IPS DF 6.9 (cell line): ENCODE results near the gene CR1.

ENCODE experiments used
- DNase-seq: peaks from one replicate; pipeline ENCODE4 v3.0.0-alpha.2; 2013; ENCODE audit warnings: low read depth, low spot score
- H3K27ac ChIP-seq: one replicate; pipeline ENCODE4 v1.5.1; 2013; ENCODE audit warnings: low read length, control low read depth
- H3K27me3 ChIP-seq: 2 replicates; pipeline ENCODE4 v1.6.1; 2013; ENCODE audit warnings: mild to moderate bottlenecking, low read length; ENCODE audit not compliant: control insufficient read depth, insufficient read depth
- H3K36me3 ChIP-seq: 2 replicates; pipeline ENCODE4 v1.6.1; 2013; ENCODE audit warnings: low read length; ENCODE audit not compliant: control insufficient read depth, insufficient read depth
- H3K4me1 ChIP-seq: 2 replicates; pipeline ENCODE4 v1.6.1; 2013; ENCODE audit warnings: low read length; ENCODE audit not compliant: control insufficient read depth, insufficient read depth
- H3K4me3 ChIP-seq: 2 replicates; pipeline ENCODE4 v1.5.1; 2013; ENCODE audit warnings: mild to moderate bottlenecking, low read length
- H3K9me3 ChIP-seq: 2 replicates; pipeline ENCODE4 v1.6.1; 2013; ENCODE audit warnings: low read length, inconsistent platforms; ENCODE audit not compliant: control insufficient read depth, insufficient read depth
- WGBS: extraction: QIAGEN DNeasy Blood & Tissue Kit; methylation state at CpG from one replicate; pipeline ENCODE4 v1.1.7; 2013; ENCODE audit warnings: mixed read lengths, missing lambda C conversion rate; ENCODE audit not compliant: insufficient read length, insufficient coverage; 5-methylcytosine and 5-hydroxymethylcytosine counted together

CR1 gene

GRCh38 chr1:207644166-207644851, 148.4 kb downstream of the CR1 start:
- no CpG with 5 or more reads among the region's 9 CpGs for WGBS
- H3K4me1 ChIP-seq = peaks cover 4% of the 10 kb centered on the region
- no peak overlapping the region for H3K27ac ChIP-seq
- H3K4me3 ChIP-seq = no peak overlapping the region
- DNase-seq = no peak
- H3K36me3 ChIP-seq = no peaks in the 10 kb centered on the region
- no peaks in the 10 kb centered on the region for H3K9me3 ChIP-seq
- H3K27me3 ChIP-seq = no peaks in the 10 kb centered on the region

DNA sequence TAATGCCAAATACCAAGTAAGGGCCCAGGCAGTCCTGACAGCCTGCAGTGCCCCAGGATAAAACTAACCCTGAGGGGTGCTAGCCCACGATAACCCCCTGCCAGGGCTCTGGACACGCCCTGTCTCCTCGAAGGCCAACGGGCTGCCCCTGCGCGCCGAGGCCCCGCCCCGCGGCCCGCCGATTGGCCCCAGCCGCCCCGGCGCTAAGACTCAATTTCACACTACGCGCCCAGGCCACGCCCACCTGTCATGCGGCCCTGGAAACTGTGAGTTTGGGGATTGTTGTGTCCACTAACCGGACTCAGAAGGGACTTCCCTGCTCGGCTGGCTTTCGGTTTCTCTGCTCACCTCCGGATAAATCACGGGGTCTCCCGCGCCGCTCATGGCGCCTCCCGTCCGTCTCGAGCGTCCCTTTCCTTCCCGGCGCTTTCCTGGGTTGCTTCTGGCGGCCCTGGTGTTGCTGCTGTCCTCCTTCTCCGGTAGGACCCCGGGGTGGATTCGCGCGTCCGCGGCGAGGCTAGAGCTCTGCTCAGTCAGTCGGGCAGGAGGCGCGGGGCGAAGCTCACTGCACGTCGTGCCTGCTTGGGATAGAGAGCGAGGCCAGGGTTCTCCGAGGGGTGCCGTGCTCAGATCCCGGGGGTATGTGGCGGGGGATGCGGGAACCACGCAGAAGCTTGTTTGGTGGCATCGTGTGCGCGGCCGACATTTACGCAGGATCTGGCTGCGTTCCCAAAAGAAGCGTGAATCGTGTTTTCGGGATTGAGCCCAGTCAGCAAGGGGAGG, 149.1 kb downstream of the CR1 start, which contains the start of gene CR1L:
Gene CR1L, plus strand, starts transcription at position 282 of the 783 bp plus-strand sequence. Its CDS starts 101 bp downstream, at position 383.
- Histone ChIP-seq H3K36me3 (no peaks in the 10 kb centered on the region), H3K9me3 (no peaks in the 10 kb centered on the region), H3K4me1 (peaks cover 4% of the 10 kb centered on the region), H3K4me3 (peak within 1 kb of the TSS; percentile 70; the same call in 1 of the 2 replicates), H3K27me3 (no peaks in the 10 kb centered on the region), H3K27ac (no peak within 1 kb of the TSS)
- peak; percentile 41 for DNase-seq
- no CpG with 5 or more reads among the region's 65 CpGs for WGBS

- no peaks in the 10 kb centered on the region for H3K36me3 ChIP-seq
- peak overlapping the region; percentile 70; the same call in 1 of the 2 replicates for H3K4me3 ChIP-seq
- no peak overlapping the region for H3K27ac ChIP-seq
- no CpG with 5 or more reads among the region's 17 CpGs for WGBS
- H3K27me3 ChIP-seq = no peaks in the 10 kb centered on the region
- no peak for DNase-seq
- no peaks in the 10 kb centered on the region for H3K9me3 ChIP-seq
- peaks cover 4% of the 10 kb centered on the region for H3K4me1 ChIP-seq
Measured at GRCh38 chr1:207645635-207646081, 149.7 kb downstream of the CR1 start.

DNA sequence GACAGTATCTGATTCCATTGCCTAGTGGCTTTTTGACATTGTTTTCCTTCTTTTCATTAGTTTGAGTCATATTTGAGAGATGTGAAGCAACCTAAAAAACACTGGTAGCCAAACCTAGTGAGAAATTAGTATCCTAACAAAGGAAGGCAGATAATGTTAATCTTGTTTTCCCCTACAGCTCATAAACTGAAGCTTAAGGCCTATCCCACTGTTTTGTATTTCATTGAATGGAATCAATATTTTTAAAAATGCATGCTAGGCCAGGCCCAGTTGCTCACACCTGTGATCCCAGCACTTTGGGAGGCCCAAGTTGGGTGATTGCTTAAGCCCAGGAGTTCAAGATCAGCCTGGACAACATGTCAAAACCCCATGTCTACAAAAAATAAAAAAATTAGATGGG, 150.2 kb downstream of the CR1 start:
- Histone ChIP-seq H3K27me3 (no peaks in the 10 kb centered on the region), H3K9me3 (no peaks in the 10 kb centered on the region), H3K4me1 (peaks cover 4% of the 10 kb centered on the region), H3K4me3 (peak overlapping the region; percentile 70; the same call in 1 of the 2 replicates), H3K27ac (no peak overlapping the region), H3K36me3 (no peaks in the 10 kb centered on the region)
- DNase-seq = no peak

DNA sequence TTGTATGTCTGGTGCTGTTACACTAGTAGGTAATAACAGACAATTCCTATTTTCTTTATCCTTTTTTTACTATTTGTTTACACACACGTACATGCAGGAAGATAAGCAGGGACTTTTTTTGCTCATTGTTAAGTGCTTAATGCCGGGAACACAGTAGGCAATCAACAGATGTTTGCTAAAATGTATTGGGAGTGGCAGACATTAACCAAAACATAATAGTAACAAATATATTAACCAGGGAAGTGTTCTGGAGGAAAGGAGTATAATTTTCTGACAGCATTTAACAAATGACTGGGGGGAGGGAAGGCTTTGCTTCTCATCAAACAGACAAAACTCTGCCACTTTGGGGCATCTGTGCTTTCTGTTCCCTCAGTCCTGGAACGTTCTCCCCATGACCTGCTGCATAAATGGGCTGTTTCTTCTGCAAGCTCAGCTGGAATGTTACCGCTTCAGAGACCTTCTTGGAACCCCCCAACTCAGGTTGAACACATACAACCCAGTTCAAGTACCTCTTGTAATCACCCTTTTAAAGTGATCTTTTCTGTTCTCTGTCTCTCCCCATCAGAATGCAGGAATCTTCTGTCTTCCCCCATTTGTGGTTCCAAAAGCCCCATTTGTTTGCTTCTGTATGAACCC, 151.1 kb downstream of the CR1 start:
- Histone ChIP-seq H3K9me3 (no peaks in the 10 kb centered on the region), H3K36me3 (no peaks in the 10 kb centered on the region), H3K27ac (no peak overlapping the region), H3K27me3 (no peaks in the 10 kb centered on the region), H3K4me1 (peaks cover 4% of the 10 kb centered on the region), H3K4me3 (no peak overlapping the region)
- WGBS = no CpG with 5 or more reads among the region's 4 CpGs
- DNase-seq = no peak

DNA sequence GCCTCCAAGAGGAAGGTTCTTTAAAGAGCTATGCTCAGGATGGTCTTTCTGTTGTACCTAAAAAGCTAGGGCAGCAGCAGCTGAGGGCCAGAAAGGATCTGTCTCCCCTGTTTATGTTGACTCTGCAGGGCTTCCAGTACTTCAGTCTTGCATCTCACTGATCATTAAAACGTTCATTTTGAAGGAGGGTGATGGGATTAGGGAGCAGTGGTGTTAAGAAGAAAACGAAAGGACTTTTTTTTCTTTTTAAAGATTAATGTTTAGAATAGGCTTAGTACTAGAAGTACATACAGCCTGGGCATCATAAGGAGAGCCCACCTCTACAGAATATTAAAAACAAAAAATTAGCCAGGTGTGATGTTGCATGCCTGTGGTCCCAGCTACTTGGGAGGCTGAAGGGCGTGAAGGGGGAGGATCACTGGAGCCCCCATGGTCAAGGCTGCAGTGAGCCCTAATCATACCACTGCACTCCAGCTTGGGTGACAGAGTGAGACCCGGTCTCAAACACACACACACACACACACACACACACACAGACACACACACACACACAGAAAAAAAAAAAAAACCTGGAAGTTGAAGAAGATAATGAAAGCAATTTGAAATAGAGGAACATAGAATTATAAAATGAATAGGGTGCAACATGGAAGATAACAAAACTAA, 151.8 kb downstream of the CR1 start:
- no peak overlapping the region for H3K27ac ChIP-seq
- H3K36me3 ChIP-seq = no peaks in the 10 kb centered on the region
- WGBS = no CpG with 5 or more reads among the region's 4 CpGs
- H3K9me3 ChIP-seq = no peaks in the 10 kb centered on the region
- H3K4me1 ChIP-seq = peaks cover 4% of the 10 kb centered on the region
- H3K27me3 ChIP-seq = no peaks in the 10 kb centered on the region
- H3K4me3 ChIP-seq = no peak overlapping the region
- no peak for DNase-seq

DNA sequence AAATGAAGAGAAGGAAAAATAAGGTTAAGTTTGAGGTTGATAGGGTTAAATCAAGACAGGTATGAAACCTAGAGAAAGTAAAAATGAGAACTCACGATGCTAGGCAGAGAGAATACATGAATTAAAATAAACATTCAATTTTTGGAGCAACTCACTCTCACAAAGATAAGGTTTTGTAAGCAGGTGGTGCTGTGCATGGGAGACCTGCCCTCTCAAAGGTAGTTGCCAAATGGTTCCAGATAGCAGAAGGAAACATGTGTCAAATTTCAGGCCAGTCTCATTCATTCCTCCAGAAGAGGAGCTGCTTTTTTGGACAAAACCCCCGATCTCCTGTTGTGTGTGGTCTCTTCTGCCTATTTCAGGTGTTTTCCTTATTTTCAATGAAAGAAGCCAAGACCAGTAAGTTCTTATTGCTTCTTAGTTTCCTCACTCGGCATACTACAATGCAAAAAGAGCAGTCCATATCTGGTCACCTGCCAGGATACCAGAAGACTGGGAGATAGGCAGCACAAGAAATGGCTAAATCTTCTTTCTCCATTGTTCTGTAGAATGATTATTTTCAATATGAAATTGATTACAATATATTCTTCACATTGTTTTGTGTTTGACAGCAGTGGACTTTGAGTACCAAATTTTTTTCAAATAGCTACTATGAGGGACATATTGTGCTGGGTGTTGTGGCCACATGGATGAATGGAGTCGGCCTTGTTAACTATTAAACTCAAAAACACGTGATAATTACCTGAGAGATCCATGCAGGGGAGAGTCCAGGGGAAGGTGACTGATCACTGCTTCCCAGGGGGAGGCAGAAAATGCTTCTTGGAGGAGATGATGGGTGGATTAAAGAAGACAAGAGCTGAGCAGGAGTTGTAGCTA, 152.6 kb downstream of the CR1 start:
- no peaks in the 10 kb centered on the region for H3K27me3 ChIP-seq
- H3K4me1 ChIP-seq = peaks cover 4% of the 10 kb centered on the region
- no peaks in the 10 kb centered on the region for H3K36me3 ChIP-seq
- H3K9me3 ChIP-seq = no peaks in the 10 kb centered on the region
- no peak overlapping the region for H3K27ac ChIP-seq
- no peak overlapping the region for H3K4me3 ChIP-seq
- DNase-seq = no peak
- no CpG with 5 or more reads among the region's 5 CpGs for WGBS

DNA sequence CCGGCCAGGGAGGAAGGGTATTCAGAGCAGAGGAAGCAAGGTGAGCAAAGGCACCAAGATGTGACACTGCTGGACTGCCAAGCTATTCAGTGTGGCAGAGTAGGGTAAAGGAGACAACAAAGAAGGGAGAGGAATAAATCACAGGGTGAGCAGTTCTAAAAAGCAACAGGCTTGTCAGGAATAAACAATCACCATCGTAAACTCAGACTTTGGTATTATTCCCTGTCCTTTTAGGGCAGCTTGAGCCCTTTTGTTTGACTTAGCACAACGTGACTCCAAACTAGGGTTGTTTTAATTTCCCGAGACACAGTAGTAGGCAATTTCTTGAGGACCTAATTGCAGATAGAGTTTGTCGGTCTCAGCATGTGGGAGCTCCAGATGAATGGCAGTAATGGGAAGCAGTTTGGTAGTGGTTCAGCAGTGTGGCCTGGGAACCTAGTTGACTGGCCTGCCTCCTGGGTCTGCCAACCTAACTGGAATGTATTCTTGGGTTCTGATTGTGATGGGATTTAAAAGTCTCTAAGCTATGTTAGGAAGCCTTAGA, 153.3 kb downstream of the CR1 start:
- Histone ChIP-seq H3K27ac (no peak overlapping the region), H3K4me1 (peaks cover 4% of the 10 kb centered on the region), H3K27me3 (no peaks in the 10 kb centered on the region), H3K9me3 (no peaks in the 10 kb centered on the region), H3K4me3 (no peak overlapping the region), H3K36me3 (no peaks in the 10 kb centered on the region)
- DNase-seq = no peak
- no CpG with 5 or more reads among the region's 5 CpGs for WGBS

GRCh38 chr1:207649865-207650580, 154.1 kb downstream of the CR1 start:
- no CpG with 5 or more reads among the region's 4 CpGs for WGBS
- no peak overlapping the region for H3K27ac ChIP-seq

More at GRCh38 chr1:207649865-207650580, 154.1 kb downstream of the CR1 start:
- H3K27me3 ChIP-seq = no peaks in the 10 kb centered on the region
- DNase-seq = no peak
- no peaks in the 10 kb centered on the region for H3K9me3 ChIP-seq
- H3K36me3 ChIP-seq = no peaks in the 10 kb centered on the region
- no peak overlapping the region for H3K4me3 ChIP-seq
- H3K4me1 ChIP-seq = peaks cover 4% of the 10 kb centered on the region
